K562 (cell line): Measurements from ENCODE around the gene NDUFB10. TPM values are rescaled to one million over a fixed set of nuclear protein-coding genes. Genes with fewer than 3 reads are reported as not detected.

Source experiments
- ARNT ChIP-seq, 2 experiments: fragments of 450-650 bp; IDR thresholded peaks; 2 replicates each; pipeline ENCODE4 v1.6.1; 2016; ENCODE audit warnings: mild to moderate bottlenecking in 1 of 2
- E2F6 ChIP-seq, 2 experiments: IDR thresholded peaks; 2 replicates each; pipeline ENCODE4 v1.6.1; 2011; ENCODE audit warnings: borderline replicate concordance in 1 of 2, control low read depth in 1 of 2, low read depth in 1 of 2, low read length in 1 of 2, mild to moderate bottlenecking in 1 of 2, mixed read lengths in 1 of 2, moderate library complexity in 1 of 2; ENCODE audit not compliant: insufficient read depth in 1 of 2, insufficient read length in 1 of 2, poor library complexity in 1 of 2, severe bottlenecking in 1 of 2; ENCODE audit errors: extremely low read depth in 1 of 2
- HLTF ChIP-seq: fragments of 450-650 bp; IDR thresholded peaks from 2 replicates; pipeline ENCODE4 v1.6.1; 2016
- KLF13 ChIP-seq: fragments of 450-650 bp; IDR thresholded peaks from 2 replicates; pipeline ENCODE4 v1.6.1; 2016; ENCODE audit warnings: missing genetic modification characterization, low read depth, mild to moderate bottlenecking, missing compliant biosample characterization, moderate library complexity, borderline replicate concordance
- MAX ChIP-seq: sonication (generic); formaldehyde crosslinking; IDR thresholded peaks from 2 replicates; pipeline ENCODE4 v1.9.0; 2022; ENCODE audit warnings: mild to moderate bottlenecking, missing genetic modification reagents
- MAZ ChIP-seq, 2 experiments: fragments of 450-650 bp in 1 of 2; sonication (generic) in 1 of 2; formaldehyde crosslinking; IDR thresholded peaks in 1 of 2; conservative IDR thresholded peaks in 1 of 2; 2 replicates each; pipeline versions ENCODE4 v1.4.0 to v1.5.0; 2020; ENCODE audit warnings: mild to moderate bottlenecking in 1 of 2, missing genetic modification reagents in 1 of 2
- PBX2 ChIP-seq, 2 experiments: IDR thresholded peaks in 1 of 2; conservative IDR thresholded peaks in 1 of 2; 2 replicates each; pipeline ENCODE4 v1.6.1; 2016; ENCODE audit warnings: low read depth in 2 of 2, mild to moderate bottlenecking in 1 of 2, missing compliant biosample characterization in 1 of 2, missing genetic modification characterization in 1 of 2, moderate library complexity in 1 of 2
- PRPF4 ChIP-seq: fragments of 200-400 bp; formaldehyde crosslinking; IDR thresholded peaks from one replicate; pipeline ENCODE4 v1.6.1; 2017; ENCODE audit warnings: low read length, low read depth, mild to moderate bottlenecking; ENCODE audit not compliant: insufficient read depth, poor library complexity, severe bottlenecking
- RBM22 ChIP-seq: fragments of 200-400 bp; formaldehyde crosslinking; IDR thresholded peaks from 2 replicates; pipeline ENCODE4 v1.6.1; 2018; ENCODE audit warnings: low read length, low read depth; ENCODE audit not compliant: poor library complexity, severe bottlenecking
- RUNX1 ChIP-seq: sonication (generic); IDR thresholded peaks from 2 replicates; pipeline ENCODE4 v1.6.1; 2016; ENCODE audit warnings: antibody characterized with exemption, low read depth
- SAP30 ChIP-seq: fragments of 200-600 bp; sonication (generic); IDR thresholded peaks from 2 replicates; pipeline ENCODE4 v1.6.1; 2012; ENCODE audit warnings: borderline replicate concordance, low read depth, mild to moderate bottlenecking, moderate library complexity, low read length, control low read depth, inconsistent platforms; ENCODE audit not compliant: insufficient read depth, poor library complexity, severe bottlenecking
- SP1 ChIP-seq: sonication (generic); formaldehyde crosslinking; IDR thresholded peaks from 2 replicates; pipeline ENCODE4 v1.8.1; 2022; ENCODE audit warnings: mild to moderate bottlenecking, missing genetic modification reagents
- SRSF7 ChIP-seq: fragments of 200-400 bp; formaldehyde crosslinking; optimal IDR thresholded peaks from 2 replicates; pipeline ENCODE3; 2017; ENCODE audit warnings: mild to moderate bottlenecking, low read depth, low read length
- TOE1 ChIP-seq, 2 experiments: fragments of 450-650 bp in 1 of 2; sonication (generic) in 1 of 2; formaldehyde crosslinking in 1 of 2; IDR thresholded peaks; 2 replicates each; pipeline versions ENCODE4 v1.7.1 to v1.8.0; 2016 to 2022; ENCODE audit warnings: borderline replicate concordance in 2 of 2, mild to moderate bottlenecking in 2 of 2, antibody characterized with exemption in 1 of 2, inconsistent platforms in 1 of 2, low read depth in 1 of 2, missing genetic modification reagents in 1 of 2, moderate library complexity in 1 of 2
- ZNF592 ChIP-seq: fragments of 450-650 bp; IDR thresholded peaks from 2 replicates; pipeline ENCODE4 v1.6.1; 2017; ENCODE audit warnings: antibody characterized with exemption, mild to moderate bottlenecking
- polyA plus RNA-seq, 8 experiments: library from polyadenylated mRNA; depleted of rRNA in 4 of 8; stranded (reverse) in 5 of 8; unstranded in 3 of 8; fragments of >200 nt; fragmentation: Nextera tagmentation in 2 of 8; fragmentation: Illumina TruSeq in 1 of 8; extraction: Ambion mirVana in 2 of 8; extraction: Trizol in 1 of 8; gene quantifications; 2 replicates each; pipeline versions ENCODE4 v1.2.1 to v1.2.3, GENCODE V29; 2011 to 2014; ENCODE audit warnings: inconsistent platforms in 1 of 8, missing spikeins in 1 of 8
- total RNA-seq, 7 experiments: library from RNA; depleted of rRNA in 6 of 7; stranded (reverse); fragments of >200 nt in 6 of 7; fragmentation: Illumina TruSeq in 2 of 7; extraction: Trizol in 2 of 7; gene quantifications; 2 replicates each; pipeline versions ENCODE4 v1.2.1 to v1.2.3, GENCODE V29; 2011 to 2021; ENCODE audit warnings: low replicate concordance in 1 of 7

NDUFB10 gene
- total and polyA plus RNA-seq, 9 of the 15 experiments (the other 6 are each of a cell fraction or from before 2014, with no cell fraction given) = 69.3 to 527 (median 161) TPM

- 0 out of 2 replicates have a peak, but pooled peaks have one; percentile 47 for TF ChIP-seq ZNF592
- TF ChIP-seq E2F6 (IDR thresholded peaks at IDR 0.05; ENCODE audit: borderline replicate concordance in 1 of 2, extremely low read depth in 1 of 2, insufficient read depth in 1 of 2, insufficient read length in 1 of 2, low read depth in 1 of 2, low read length in 1 of 2, poor library complexity in 1 of 2, severe bottlenecking in 1 of 2) = peak; percentile 43 to 54
- TF ChIP-seq ARNT (IDR thresholded peaks at IDR 0.05) = peak in 1 of 2 experiments; percentile 33; a peak in 1 of 4 replicates
- TF ChIP-seq TOE1 (IDR thresholded peaks at IDR 0.05; ENCODE audit: borderline replicate concordance) = peak; percentile 77; the same call in 1 of the 2 replicates
- TF ChIP-seq TOE1 (CRISPR knock-in tag; IDR thresholded peaks at IDR 0.05; ENCODE audit: borderline replicate concordance, low read depth) = no peak
- TF ChIP-seq RUNX1 = no peak
- peak; percentile 66 to 87 for TF ChIP-seq MAZ (CRISPR knock-in tag; conservative IDR thresholded peaks at IDR 0.05 in 1 of 2, IDR thresholded peaks at IDR 0.05 in 1 of 2)
- peak; percentile 60 for TF ChIP-seq SAP30
- TF ChIP-seq PRPF4 = no peak
- peak; percentile 24; the same call in 1 of the 2 replicates for TF ChIP-seq HLTF
- peak; percentile 83 for TF ChIP-seq RBM22
- TF ChIP-seq MAX = peak; percentile 85
- peak; percentile 99 for TF ChIP-seq KLF13 (tag)
- TF ChIP-seq SRSF7 = no peak
- TF ChIP-seq PBX2 (CRISPR knock-in tag; IDR thresholded peaks at IDR 0.05; ENCODE audit: low read depth) = no peak
- peak; percentile 25; the same call in 1 of the 2 replicates for TF ChIP-seq PBX2 (tag; conservative IDR thresholded peaks at IDR 0.05; ENCODE audit: low read depth)
- TF ChIP-seq SP1 (CRISPR knock-in tag) = peak; percentile 98
Observed at GRCh38 chr16:2003827-2004641, 44.7 kb downstream of the NDUFB10 start (continued).
